Natural killer cell (primary cell): ENCODE measurements around the gene PCGF2. TPM values are rescaled to one million over a fixed set of nuclear protein-coding genes. Genes with fewer than 3 reads are reported as not detected.

ENCODE experiments used
- ATAC-seq, 3 donors: fragments of 150-1000 bp in 2 of 3; fragments of 200-7000 bp in 1 of 3; cut with Tn5 transposase; 1 replicate in 1 of 3; 2 replicates in 2 of 3; pipeline ENCODE4 v1.10.0; 2021; ENCODE audit warnings: mild to moderate bottlenecking in 2 of 3, moderate library complexity in 2 of 3
- DNase-seq, 2 donors: peaks; one replicate each; pipeline versions ENCODE4 v3.0.0 to v3.0.0-alpha.2; 2013 to 2021; ENCODE audit warnings: mixed read lengths in 1 of 2
- H3K27ac ChIP-seq: one replicate; pipeline ENCODE4 v1.5.1; 2013; ENCODE audit warnings: mild to moderate bottlenecking, low read length
- H3K27me3 ChIP-seq: one replicate; pipeline ENCODE4 v1.6.1; 2013; ENCODE audit warnings: low read length; ENCODE audit not compliant: control insufficient read depth, insufficient read depth
- H3K36me3 ChIP-seq: one replicate; pipeline ENCODE4 v1.6.1; 2013; ENCODE audit warnings: low read length; ENCODE audit not compliant: control insufficient read depth, insufficient read depth
- H3K4me1 ChIP-seq: one replicate; pipeline ENCODE4 v1.6.1; 2013; ENCODE audit warnings: low read length; ENCODE audit not compliant: control insufficient read depth, insufficient read depth
- H3K4me3 ChIP-seq: one replicate; pipeline ENCODE4 v1.5.1; 2013; ENCODE audit warnings: low read length
- H3K9me3 ChIP-seq: one replicate; pipeline ENCODE4 v1.6.1; 2013; ENCODE audit warnings: low read length; ENCODE audit not compliant: control insufficient read depth, insufficient read depth
- H3K27ac Mint-ChIP-seq, 2 donors: one replicate each; pipeline ENCODE4 v1.8.0; 2022; ENCODE audit warnings: mild to moderate bottlenecking in 2 of 2, mixed read lengths in 2 of 2, moderate library complexity in 1 of 2
- H3K27me3 Mint-ChIP-seq, 2 donors: one replicate each; pipeline ENCODE4 v1.8.0; 2022; ENCODE audit warnings: low read depth in 2 of 2, mixed read lengths in 2 of 2
- H3K36me3 Mint-ChIP-seq: one replicate; pipeline ENCODE4 v1.8.0; 2022; ENCODE audit warnings: mixed read lengths
- H3K4me1 Mint-ChIP-seq, 2 donors: one replicate each; pipeline ENCODE4 v1.8.0; 2022; ENCODE audit warnings: mixed read lengths in 2 of 2
- H3K4me3 Mint-ChIP-seq: one replicate; pipeline ENCODE4 v1.8.0; 2022; ENCODE audit warnings: mild to moderate bottlenecking, moderate library complexity, mixed read lengths
- H3K9me3 Mint-ChIP-seq, 2 donors: one replicate each; pipeline ENCODE4 v1.8.0; 2022; ENCODE audit warnings: mixed read lengths in 2 of 2
- CTCF ChIP-seq: fragments of 200-600 bp; IDR thresholded peaks from one replicate; pipeline ENCODE4 v1.8.0; 2022; ENCODE audit warnings: antibody characterized with exemption
- WGBS: methylation state at CpG from one replicate; pipeline ENCODE4 v1.1.7; 2013; ENCODE audit warnings: missing lambda C conversion rate; ENCODE audit not compliant: insufficient coverage; 5-methylcytosine and 5-hydroxymethylcytosine counted together
- intact Hi-C: fragments of 100-400 bp; cut with micrococcal nuclease; formaldehyde crosslinking; loops from one replicate; pipeline ENCODE4 v1.14.2; 2022
- total RNA-seq, 4 donors: library from RNA; stranded (reverse); fragments of 120-200 nt in 1 of 4; gene quantifications; one replicate each; pipeline versions ENCODE4 v1.2.3 to v1.2.4, GENCODE V29; 2013 to 2022

PCGF2 gene
- total RNA-seq, 3 donors from 2014 or later (not counting 1 experiment from before 2014, with no cell fraction given), result 0.12 TPM; not detected in 2

- no peak for ATAC-seq
- Mint-ChIP-seq H3K9me3 (no peaks in the 10 kb centered on the region), H3K4me1 (no peaks in the 10 kb centered on the region), H3K27me3 (no peaks in the 10 kb centered on the region), H3K4me3 (no peak overlapping the region), H3K27ac (peak overlapping the region in 1 of 2 donors; percentile 31), H3K36me3 (peaks cover 23% of the 10 kb centered on the region)
- no peaks in the 10 kb centered on the region for H3K9me3 ChIP-seq
- no peaks in the 10 kb centered on the region for H3K27me3 ChIP-seq
- no peaks in the 10 kb centered on the region for H3K4me1 ChIP-seq
- no peak for TF ChIP-seq CTCF
- H3K27ac ChIP-seq, result no peak overlapping the region
- intact Hi-C loops, result no loop called here
- H3K4me3 ChIP-seq, result no peak overlapping the region
- peaks cover 68% of the 10 kb centered on the region for H3K36me3 ChIP-seq
- 94% methylated on average over 6 of the region's 6 CpGs for WGBS
- no peak for DNase-seq
Measured at GRCh38 chr17:38768417-38768816, 20.3 kb upstream of the PCGF2 start.

GRCh38 chr17:38766341-38766740 is 18.2 kb upstream of the PCGF2 start:
- Histone ChIP-seq H3K9me3 (no peaks in the 10 kb centered on the region), H3K36me3 (peaks cover 71% of the 10 kb centered on the region), H3K27ac (no peak overlapping the region), H3K4me1 (no peaks in the 10 kb centered on the region), H3K27me3 (no peaks in the 10 kb centered on the region), H3K4me3 (no peak overlapping the region)
- no peak for TF ChIP-seq CTCF
- Mint-ChIP-seq H3K4me3 (no peak overlapping the region), H3K27ac (peak overlapping the region; percentile 5 to 40), H3K9me3 (no peaks in the 10 kb centered on the region), H3K27me3 (no peaks in the 10 kb centered on the region), H3K4me1 (peaks cover 4 to 8% of the 10 kb centered on the region in 2 donors), H3K36me3 (peaks cover 19% of the 10 kb centered on the region)
- intact Hi-C loops, result no loop called here
- ATAC-seq (no peak), DNase-seq (no peak)
- 94% methylated on average over 5 of the region's 5 CpGs for WGBS

- H3K27ac Mint-ChIP-seq, result peak overlapping the region; percentile 4 to 55
- peaks cover 8% of the 10 kb centered on the region for H3K36me3 Mint-ChIP-seq
- no peak overlapping the region for H3K4me3 Mint-ChIP-seq
- no peak for ATAC-seq
- Histone ChIP-seq H3K36me3 (peaks cover 74% of the 10 kb centered on the region), H3K9me3 (no peaks in the 10 kb centered on the region), H3K4me3 (no peak overlapping the region), H3K27ac (no peak overlapping the region), H3K27me3 (no peaks in the 10 kb centered on the region), H3K4me1 (no peaks in the 10 kb centered on the region)
- intact Hi-C loops, result no loop called here
- TF ChIP-seq CTCF, result no peak
- H3K9me3 Mint-ChIP-seq, result no peaks in the 10 kb centered on the region
- no peak for DNase-seq
- H3K4me1 Mint-ChIP-seq, result peaks cover 6 to 10% of the 10 kb centered on the region in 2 donors
- H3K27me3 Mint-ChIP-seq, result no peaks in the 10 kb centered on the region
- whole genome bisulfite sequencing, result 98% methylated on average over 3 of the region's 3 CpGs
Measured at GRCh38 chr17:38762231-38762630, 14.1 kb upstream of the PCGF2 start.

GRCh38 chr17:38761612-38762011 is 13.5 kb upstream of the PCGF2 start:
- no peak overlapping the region for H3K4me3 ChIP-seq
- intact Hi-C loops, result no loop called here
- DNase-seq (peak in 1 of 2 donors; percentile 54), ATAC-seq (peak in 1 of 3 donors; percentile 42)
- Mint-ChIP-seq H3K4me3 (no peak overlapping the region), H3K9me3 (no peaks in the 10 kb centered on the region), H3K27me3 (no peaks in the 10 kb centered on the region), H3K4me1 (peaks cover 6 to 10% of the 10 kb centered on the region in 2 donors), H3K36me3 (peaks cover 8% of the 10 kb centered on the region), H3K27ac (peak overlapping the region; percentile 4 to 55)
- 90% methylated on average over 4 of the region's 4 CpGs for WGBS
- H3K27me3 ChIP-seq, result no peaks in the 10 kb centered on the region
- no peaks in the 10 kb centered on the region for H3K9me3 ChIP-seq
- no peaks in the 10 kb centered on the region for H3K4me1 ChIP-seq
- no peak for TF ChIP-seq CTCF
- H3K27ac ChIP-seq, result no peak overlapping the region
- H3K36me3 ChIP-seq, result peaks cover 68% of the 10 kb centered on the region
